GM19395 (cell line): ENCODE data around the gene RBMS1.

Experiments
- ATAC-seq: cut with Tn5 transposase; IDR thresholded peaks from one replicate; pipeline ENCODE4 v1.9.1; 2021; ENCODE audit warnings: mild to moderate bottlenecking, moderate library complexity; ENCODE audit not compliant: unreplicated experiment

The RBMS1 gene, protein sequence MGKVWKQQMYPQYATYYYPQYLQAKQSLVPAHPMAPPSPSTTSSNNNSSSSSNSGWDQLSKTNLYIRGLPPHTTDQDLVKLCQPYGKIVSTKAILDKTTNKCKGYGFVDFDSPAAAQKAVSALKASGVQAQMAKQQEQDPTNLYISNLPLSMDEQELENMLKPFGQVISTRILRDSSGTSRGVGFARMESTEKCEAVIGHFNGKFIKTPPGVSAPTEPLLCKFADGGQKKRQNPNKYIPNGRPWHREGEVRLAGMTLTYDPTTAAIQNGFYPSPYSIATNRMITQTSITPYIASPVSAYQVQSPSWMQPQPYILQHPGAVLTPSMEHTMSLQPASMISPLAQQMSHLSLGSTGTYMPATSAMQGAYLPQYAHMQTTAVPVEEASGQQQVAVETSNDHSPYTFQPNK

GRCh38 chr2:160493227-160494028 lies at the start of gene RBMS1:
RBMS1 (minus strand) TSS chr2:160493807; CDS start chr2:160493363, 444 bp downstream.
- no peak for ATAC-seq

- no peak for ATAC-seq
Observed at GRCh38 chr2:160541745-160542144, 48.1 kb upstream of the RBMS1 start.

- ATAC-seq, result no peak
Observed at GRCh38 chr2:160538559-160539355, 45.1 kb upstream of the RBMS1 start.

DNA sequence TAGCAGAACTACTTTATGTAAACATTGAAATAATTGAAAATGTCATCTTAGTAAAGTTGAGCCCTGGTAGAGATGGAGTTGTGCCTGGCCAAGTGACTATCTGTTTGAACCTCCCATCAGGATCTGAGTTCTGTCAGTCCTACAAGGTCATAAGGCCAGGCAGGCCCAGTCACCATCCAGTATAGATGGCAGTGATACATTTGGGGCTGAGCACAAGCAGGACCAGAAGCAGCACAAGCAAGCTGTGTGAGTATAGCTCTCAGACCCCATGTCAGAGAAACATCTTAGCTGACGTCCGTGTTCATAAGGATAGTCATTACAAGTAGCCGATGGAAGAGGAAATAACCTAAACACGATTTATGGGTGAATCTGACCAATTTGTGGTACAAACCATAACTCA lies 44.5 kb upstream of the RBMS1 start:
- ATAC-seq, result no peak

DNA sequence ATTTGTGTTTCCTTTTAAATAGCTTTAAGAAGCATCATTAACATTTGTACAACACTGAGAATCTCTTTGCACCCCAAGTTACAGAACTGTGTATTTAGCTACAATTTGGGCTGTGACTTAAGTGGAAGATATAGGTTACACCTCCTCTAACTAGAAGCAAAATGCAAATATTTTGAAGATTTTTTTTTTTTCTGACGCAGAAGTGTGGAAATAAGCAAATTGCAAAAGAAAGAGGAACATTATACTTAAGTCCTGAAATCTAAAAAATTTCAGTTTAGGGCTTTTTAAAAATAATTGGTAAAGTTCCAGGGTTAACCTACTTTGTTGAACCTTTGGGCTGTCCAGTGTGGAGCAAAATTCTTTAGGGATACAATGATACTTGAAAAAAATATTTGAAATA lies 41.4 kb upstream of the RBMS1 start:
- ATAC-seq, result no peak

DNA sequence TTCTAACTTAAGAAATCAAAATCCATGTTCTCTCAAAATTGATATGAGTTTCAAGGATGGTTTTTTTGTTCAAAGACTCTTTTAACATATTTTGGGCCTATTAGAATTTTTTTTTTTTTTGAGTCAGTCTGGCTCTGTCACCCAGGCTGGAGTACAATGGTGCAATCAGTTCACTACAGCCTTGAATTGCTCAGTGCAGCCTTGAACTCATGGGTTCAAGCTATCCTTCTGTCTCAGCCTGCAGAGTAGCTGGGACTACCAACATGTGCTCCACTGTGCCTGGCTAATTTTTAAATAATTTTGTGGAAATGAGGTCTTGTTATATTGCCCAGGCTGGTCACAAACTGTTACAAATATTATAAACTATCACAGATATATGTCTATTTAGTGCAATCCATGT lies 40.6 kb upstream of the RBMS1 start:
- no peak for ATAC-seq

- no peak for ATAC-seq
Observed at GRCh38 chr2:160533482-160533881, 39.9 kb upstream of the RBMS1 start.

DNA sequence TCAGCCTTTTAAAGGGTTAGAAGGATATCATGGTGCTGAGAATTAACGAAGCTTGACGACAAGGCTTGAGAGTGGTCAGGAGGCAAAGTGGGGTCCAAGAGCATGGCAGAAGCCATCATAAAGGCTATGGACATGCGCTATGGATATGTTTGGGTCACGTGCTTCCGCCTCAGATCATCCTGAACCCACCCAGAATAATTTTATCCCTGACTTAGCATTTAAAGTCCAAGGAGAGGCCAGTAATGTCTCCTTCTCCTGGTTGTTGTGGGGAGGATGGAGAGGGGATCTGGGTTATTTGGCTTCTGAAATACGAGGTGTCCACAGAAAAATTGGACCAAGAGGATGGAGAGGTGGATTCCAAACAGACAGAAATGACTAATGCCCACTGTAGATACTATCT lies 38.8 kb upstream of the RBMS1 start:
- no peak for ATAC-seq

DNA sequence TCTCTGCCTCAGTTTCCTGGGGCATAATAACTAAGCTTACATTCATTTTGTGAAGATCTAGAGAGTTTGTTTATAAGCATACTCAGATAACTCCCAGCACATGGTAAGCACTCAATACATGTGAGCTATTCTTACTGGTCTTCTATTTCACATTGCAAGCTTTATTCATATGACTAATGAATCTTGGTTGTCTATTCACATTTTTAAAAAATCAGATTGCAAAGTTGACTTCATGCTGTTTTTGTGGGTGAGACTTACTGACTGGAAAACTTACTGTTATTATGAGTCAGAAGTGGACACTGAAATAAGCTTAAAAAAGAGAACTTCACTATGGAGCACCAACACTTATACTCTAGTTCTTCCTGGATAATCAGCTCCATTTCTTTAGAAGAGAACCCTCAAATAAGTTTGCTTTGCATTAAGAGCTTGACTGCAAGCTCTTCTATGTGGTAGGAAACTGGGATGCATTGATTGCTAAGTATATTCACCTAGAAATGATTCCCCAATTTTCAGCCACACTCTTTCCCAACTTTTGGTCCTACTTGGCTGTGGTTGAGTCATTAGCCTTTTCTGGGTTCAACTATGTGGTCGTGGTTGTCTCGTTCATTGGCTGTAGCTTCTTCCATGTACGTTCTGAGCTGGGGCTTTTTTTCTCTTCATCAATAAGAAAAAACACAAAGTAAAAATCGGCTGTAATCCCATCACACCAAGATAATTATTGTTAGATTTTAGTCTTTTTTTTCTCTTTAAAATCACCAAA lies 29.5 kb upstream of the RBMS1 start:
- ATAC-seq, result no peak

DNA sequence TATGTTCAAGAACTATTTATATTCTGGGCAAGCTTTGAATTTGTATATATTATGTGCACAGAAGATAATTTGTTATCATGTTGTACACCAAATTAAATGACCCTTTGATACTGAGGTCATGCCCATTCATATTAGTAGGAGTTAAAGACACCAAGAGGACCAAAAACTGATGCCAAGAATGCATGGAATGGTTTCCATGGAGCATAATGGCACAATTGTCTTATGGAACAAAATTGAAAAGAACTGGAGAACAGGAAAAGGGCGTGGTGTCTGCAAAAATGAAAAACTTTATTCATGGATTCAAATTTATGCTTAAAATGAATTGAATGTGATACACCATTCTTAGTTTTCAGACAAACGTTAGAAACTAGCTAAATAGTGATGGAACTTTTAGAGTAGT lies 24.1 kb upstream of the RBMS1 start:
- ATAC-seq, result no peak

DNA sequence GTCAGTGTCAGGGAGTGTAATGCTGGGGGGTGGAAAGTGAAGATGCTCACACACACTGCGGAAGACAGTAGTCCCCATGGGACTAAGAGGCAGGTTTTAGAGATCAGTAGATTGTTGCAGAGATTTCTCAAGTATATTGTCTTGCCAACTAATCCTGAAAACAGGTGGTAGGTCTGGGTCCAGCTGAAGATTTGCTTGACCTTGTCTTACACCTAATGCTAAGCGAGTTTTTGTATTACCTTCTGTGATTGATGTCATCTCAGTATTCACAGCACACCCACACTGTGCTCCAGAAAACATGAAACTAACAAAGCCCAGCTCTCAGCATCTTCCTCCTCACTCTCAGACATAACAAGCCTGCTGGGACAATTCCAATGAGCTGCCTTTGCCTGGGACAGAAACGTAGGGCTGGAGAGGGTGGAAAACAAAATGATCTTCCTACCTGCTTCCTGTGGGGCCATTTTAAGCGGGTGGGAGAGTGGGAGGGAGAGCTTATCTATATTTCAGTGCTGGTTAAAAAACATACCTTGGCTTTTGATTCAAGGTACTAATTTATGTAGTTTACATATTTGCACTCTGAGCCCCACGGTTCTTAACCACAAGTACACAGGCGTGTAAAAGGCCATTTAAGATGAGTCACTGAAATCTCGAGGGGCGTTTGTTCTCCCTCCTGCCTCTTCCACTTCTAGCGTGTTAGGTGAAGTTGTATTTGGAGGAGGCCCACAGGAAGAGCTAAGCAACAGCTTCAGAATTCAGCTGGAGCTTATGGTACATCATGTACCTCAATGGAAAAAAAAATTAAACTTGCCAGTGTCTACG lies 23.1 kb upstream of the RBMS1 start:
- peak; percentile 69 for ATAC-seq

DNA sequence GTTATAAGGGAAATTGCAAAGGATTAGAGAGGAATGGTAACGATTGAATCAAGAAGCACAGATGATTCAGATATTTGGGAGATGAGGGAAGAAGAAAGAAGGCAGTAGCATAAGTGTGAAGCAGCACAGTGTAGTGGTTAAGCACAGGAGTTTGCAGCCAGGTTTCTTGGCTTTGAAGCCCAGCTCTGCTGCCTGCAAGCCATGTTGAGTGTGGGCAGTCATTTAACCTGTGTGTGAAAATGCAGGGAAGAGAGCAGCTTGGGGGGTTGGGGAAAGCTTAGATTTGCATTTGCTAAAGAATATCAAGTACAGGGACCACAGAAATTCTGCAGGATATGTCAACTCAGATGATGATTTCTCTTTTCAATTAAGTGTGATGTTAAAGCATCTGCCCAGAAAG lies 21.5 kb upstream of the RBMS1 start:
- no peak for ATAC-seq

- no peak for ATAC-seq
Observed at GRCh38 chr2:160513120-160513519, 19.5 kb upstream of the RBMS1 start.

DNA sequence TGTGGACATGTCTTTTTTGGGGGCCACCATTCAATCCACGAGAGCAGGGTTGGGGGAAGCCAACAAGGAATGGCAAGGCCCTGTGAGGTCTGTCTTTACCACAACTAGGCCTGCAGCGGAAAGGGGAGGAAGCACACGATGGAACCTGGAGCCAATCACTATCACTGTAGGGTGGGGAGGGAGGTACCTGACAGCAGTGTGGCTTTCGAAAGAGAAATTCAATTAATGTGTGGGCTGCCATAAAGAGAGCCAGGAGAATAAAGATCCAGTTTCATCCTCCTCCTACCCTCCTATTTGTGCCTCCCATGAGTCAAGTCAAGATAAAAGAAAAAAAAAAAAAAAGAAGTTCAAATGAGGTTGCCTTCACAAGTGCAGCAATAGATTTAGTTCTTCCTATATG lies 18.9 kb upstream of the RBMS1 start:
- no peak for ATAC-seq

GRCh38 chr2:160510617-160511016 lies 17.0 kb upstream of the RBMS1 start:
- ATAC-seq, result no peak

GRCh38 chr2:160509016-160509415 lies 15.4 kb upstream of the RBMS1 start:
- ATAC-seq, result no peak

DNA sequence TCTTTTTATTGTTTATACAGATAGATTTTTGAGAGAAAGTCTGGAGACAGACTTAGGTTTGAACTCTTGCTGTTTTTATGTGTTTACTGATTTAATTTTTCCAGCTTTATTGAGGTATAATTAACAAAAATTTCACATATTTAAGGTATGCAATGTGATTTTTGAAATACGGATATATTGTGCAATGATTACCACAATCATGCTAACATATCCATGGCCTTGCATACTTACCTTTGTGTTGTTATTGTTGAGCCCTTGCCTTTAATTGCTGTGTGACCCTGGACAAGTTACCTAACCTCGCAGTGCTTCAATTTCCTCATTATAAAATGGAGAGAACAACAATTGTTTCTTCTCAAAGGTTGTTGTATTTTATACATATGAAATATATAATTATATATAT lies 13.9 kb upstream of the RBMS1 start:
- ATAC-seq, result no peak

DNA sequence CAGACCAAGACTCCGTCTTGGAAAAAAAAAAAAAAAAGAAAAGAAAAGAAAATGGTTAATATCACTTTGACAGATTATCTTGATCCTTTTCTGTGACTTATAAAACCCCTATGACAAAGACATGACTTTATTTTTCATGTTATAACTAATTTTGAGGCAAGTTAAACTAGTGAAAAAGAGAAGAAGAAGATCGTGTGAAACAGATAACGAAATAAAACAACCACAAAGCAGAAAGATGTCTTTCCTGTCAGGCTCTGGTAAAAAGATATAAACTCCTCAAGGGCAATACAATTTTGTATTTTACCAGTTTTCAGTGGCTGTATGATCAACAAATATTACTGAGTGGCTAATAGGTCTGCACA lies 13.4 kb upstream of the RBMS1 start:
- ATAC-seq, result no peak

DNA sequence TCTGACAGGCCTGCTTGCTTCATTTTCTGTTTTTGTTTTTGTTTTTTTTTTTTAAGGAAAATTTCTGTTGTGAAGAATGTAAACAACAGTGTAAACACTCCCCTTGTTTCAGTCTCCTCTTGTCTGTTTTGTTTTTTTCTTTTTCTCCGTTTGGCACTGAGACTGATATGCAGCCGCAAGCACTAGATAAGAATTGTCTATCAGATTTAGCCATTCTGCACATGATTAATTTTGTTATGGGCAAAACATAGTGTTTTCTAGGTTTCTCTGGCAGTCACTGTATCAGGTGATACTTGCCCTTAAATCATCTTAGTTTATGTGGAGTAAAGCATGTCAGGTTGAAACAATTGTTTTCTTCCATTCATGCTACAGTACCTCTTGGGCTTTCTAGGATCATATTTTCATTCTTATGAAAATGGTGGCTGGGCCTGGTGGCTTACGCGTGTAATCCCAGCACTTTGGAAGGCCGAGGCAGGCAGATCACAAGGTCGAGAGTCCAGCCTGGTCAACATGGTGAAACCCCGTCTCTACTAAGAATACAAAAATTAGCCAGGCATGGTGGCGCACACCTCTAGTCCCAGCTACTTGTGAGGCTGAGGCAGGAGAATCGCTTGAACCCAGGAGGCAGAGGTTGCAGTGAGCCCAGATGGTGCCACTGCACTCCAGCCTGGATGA lies 12.9 kb upstream of the RBMS1 start:
- no peak for ATAC-seq
